ENCODE data around the gene KCNRG. TPM values are rescaled to one million over a fixed set of nuclear protein-coding genes. Genes with fewer than 3 reads are reported as not detected.

KCNRG gene
- polyA plus RNA-seq, 1 donor (not counting 4 experiments of a cell fraction or from before 2014, with no cell fraction given), result 0.90 TPM

DNA sequence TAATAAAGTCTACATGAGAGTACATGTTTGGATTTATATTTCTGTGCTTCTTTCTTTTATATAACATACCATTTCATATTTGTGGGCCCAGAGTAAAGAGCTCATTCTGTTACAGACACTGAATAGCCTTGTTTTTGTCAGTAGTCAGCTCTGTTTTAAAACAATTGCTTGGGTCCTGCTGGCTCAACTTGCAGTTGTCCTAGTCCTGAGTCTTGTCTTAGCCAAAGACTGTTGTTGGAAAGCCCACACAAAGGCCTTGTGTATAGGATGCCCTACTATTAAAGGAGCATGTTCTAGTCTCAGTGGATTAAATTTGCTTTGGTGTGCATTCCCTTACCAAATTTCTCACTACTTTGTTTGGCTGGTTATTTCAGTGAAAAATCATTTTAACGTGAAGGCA is 3.8 kb upstream of the KCNRG start:
- FAIRE-seq (no peak), DNase-seq (ENCODE audit: low read depth, low spot score) (no peak)
- no peaks in the 10 kb centered on the region for H3K9me1 ChIP-seq (ENCODE audit: control insufficient read depth, extremely low read depth, insufficient read depth, low read length)
- H3K27ac ChIP-seq (ENCODE audit: control insufficient read depth, insufficient read depth, low read length), result no peak overlapping the region
- H3K79me2 ChIP-seq (ENCODE audit: control insufficient read depth, insufficient read depth, low read length), result peaks cover 16% of the 10 kb centered on the region
- no peak for TF ChIP-seq EZH2 (IDR thresholded peaks at IDR 0.05; ENCODE audit: low read length)
- TF ChIP-seq, protein P1, sequence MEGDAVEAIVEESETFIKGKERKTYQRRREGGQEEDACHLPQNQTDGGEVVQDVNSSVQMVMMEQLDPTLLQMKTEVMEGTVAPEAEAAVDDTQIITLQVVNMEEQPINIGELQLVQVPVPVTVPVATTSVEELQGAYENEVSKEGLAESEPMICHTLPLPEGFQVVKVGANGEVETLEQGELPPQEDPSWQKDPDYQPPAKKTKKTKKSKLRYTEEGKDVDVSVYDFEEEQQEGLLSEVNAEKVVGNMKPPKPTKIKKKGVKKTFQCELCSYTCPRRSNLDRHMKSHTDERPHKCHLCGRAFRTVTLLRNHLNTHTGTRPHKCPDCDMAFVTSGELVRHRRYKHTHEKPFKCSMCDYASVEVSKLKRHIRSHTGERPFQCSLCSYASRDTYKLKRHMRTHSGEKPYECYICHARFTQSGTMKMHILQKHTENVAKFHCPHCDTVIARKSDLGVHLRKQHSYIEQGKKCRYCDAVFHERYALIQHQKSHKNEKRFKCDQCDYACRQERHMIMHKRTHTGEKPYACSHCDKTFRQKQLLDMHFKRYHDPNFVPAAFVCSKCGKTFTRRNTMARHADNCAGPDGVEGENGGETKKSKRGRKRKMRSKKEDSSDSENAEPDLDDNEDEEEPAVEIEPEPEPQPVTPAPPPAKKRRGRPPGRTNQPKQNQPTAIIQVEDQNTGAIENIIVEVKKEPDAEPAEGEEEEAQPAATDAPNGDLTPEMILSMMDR (optimal IDR thresholded peaks at IDR 0.05 in 1 of 3, IDR thresholded peaks at IDR 0.05 in 1 of 3, conservative IDR thresholded peaks at IDR 0.05 in 1 of 3; ENCODE audit: extremely low read depth in 1 of 3, insufficient read depth in 2 of 3, low read length in 3 of 3), result no peak
- H2AFZ ChIP-seq (ENCODE audit: control insufficient read depth, low read length), result no peak overlapping the region
- H3K36me3 ChIP-seq (ENCODE audit: control insufficient read depth in 2 of 2, extremely low read depth in 1 of 2, insufficient read depth in 2 of 2, low read length in 2 of 2), result peaks cover 0 to 2% of the 10 kb centered on the region in 2 experiments
- H4K20me1 ChIP-seq (ENCODE audit: control insufficient read depth, extremely low read depth, insufficient read depth, low read length), result no peaks in the 10 kb centered on the region
- no peak overlapping the region for H3K4me2 ChIP-seq (ENCODE audit: control insufficient read depth, extremely low read depth, insufficient read depth, low read depth, low read length)
- H3K9ac ChIP-seq (ENCODE audit: control insufficient read depth, extremely low read depth, insufficient read depth, low read length), result no peak overlapping the region
- H3K9me3 ChIP-seq (ENCODE audit: control insufficient read depth, low read depth, low read length), result no peaks in the 10 kb centered on the region
- no peaks in the 10 kb centered on the region for H3K4me1 ChIP-seq (ENCODE audit: control insufficient read depth, extremely low read depth, insufficient read depth, low read length)
- no peak overlapping the region for H3K4me3 ChIP-seq (ENCODE audit: control insufficient read depth in 2 of 3, extremely low read depth in 1 of 3, insufficient read depth in 2 of 3, low read depth in 1 of 3, low read length in 3 of 3)
- dilution Hi-C loops (cut with MboI; ENCODE audit: extremely low pct_ligation_motif_present, low sequenced_read_pairs), result no loop called here
- no peaks in the 10 kb centered on the region for H3K27me3 ChIP-seq (ENCODE audit: control insufficient read depth, extremely low read depth, insufficient read depth, low read length)

DNA sequence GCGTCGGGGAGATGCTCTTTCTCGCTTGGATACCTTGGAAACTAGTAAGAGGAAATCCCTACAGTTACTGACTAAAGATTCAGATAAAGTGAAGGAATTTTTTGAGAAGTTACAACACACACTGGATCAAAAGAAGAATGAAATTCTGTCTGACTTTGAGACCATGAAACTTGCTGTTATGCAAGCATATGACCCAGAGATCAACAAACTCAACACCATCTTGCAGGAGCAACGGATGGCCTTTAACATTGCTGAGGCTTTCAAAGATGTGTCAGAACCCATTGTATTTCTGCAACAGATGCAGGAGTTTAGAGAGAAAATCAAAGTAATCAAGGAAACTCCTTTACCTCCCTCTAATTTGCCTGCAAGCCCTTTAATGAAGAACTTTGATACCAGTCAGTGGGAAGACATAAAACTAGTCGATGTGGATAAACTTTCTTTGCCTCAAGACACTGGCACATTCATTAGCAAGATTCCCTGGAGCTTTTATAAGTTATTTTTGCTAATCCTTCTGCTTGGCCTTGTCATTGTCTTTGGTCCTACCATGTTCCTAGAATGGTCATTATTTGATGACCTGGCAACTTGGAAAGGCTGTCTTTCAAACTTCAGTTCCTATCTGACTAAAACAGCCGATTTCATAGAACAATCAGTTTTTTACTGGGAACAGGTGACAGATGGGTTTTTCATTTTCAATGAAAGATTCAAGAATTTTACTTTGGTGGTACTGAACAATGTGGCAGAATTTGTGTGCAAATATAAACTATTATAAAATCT is 2.7 kb upstream of the KCNRG start:
- no peak for DNase-seq (ENCODE audit: low read depth, low spot score)

More for the DNA sequence above, 2.7 kb upstream of the KCNRG start:
- Histone ChIP-seq H3K4me3 (ENCODE audit: control insufficient read depth in 2 of 3, extremely low read depth in 1 of 3, insufficient read depth in 2 of 3, low read depth in 1 of 3, low read length in 3 of 3) (no peak overlapping the region), H3K9me1 (ENCODE audit: control insufficient read depth, extremely low read depth, insufficient read depth, low read length) (no peaks in the 10 kb centered on the region), H3K27ac (ENCODE audit: control insufficient read depth, insufficient read depth, low read length) (no peak overlapping the region), H4K20me1 (ENCODE audit: control insufficient read depth, extremely low read depth, insufficient read depth, low read length) (no peaks in the 10 kb centered on the region), H3K9me3 (ENCODE audit: control insufficient read depth, low read depth, low read length) (no peaks in the 10 kb centered on the region), H3K27me3 (ENCODE audit: control insufficient read depth, extremely low read depth, insufficient read depth, low read length) (no peaks in the 10 kb centered on the region), H3K36me3 (ENCODE audit: control insufficient read depth in 2 of 2, extremely low read depth in 1 of 2, insufficient read depth in 2 of 2, low read length in 2 of 2) (peaks cover 0 to 2% of the 10 kb centered on the region in 2 experiments), H3K4me2 (ENCODE audit: control insufficient read depth, extremely low read depth, insufficient read depth, low read depth, low read length) (no peak overlapping the region), H2AFZ (ENCODE audit: control insufficient read depth, low read length) (no peak overlapping the region), H3K4me1 (ENCODE audit: control insufficient read depth, extremely low read depth, insufficient read depth, low read length) (no peaks in the 10 kb centered on the region), H3K9ac (ENCODE audit: control insufficient read depth, extremely low read depth, insufficient read depth, low read length) (no peak overlapping the region), H3K79me2 (ENCODE audit: control insufficient read depth, insufficient read depth, low read length) (peaks cover 11% of the 10 kb centered on the region)
- peak; percentile 41 for FAIRE-seq
- no peak for TF ChIP-seq EZH2 (IDR thresholded peaks at IDR 0.05; ENCODE audit: low read length)
- TF ChIP-seq, protein P1 (optimal IDR thresholded peaks at IDR 0.05 in 1 of 3, IDR thresholded peaks at IDR 0.05 in 1 of 3, conservative IDR thresholded peaks at IDR 0.05 in 1 of 3; ENCODE audit: extremely low read depth in 1 of 3, insufficient read depth in 2 of 3, low read length in 3 of 3), result no peak
- dilution Hi-C loops (cut with MboI; ENCODE audit: extremely low pct_ligation_motif_present, low sequenced_read_pairs), result no loop called here
